Retinal pigment epithelial cell (primary cell): ENCODE results near the gene TNFRSF12A.
A peak's percentile ranks its signal among the peaks of the same experiment; 100 is the strongest.

Source experiments
- DNase-seq: peaks from one replicate; pipeline ENCODE4 v3.0.0-alpha.2; 2010; ENCODE audit warnings: low read depth
- H3K4me3 ChIP-seq: 2 replicates; pipeline ENCODE4 v1.5.1; 2011; ENCODE audit warnings: mild to moderate bottlenecking, low read length, control low read depth, moderate library complexity
- TF ChIP-seq, protein P1 (sequence below): conservative IDR thresholded peaks from 2 replicates; pipeline ENCODE4 v1.5.1; 2011; ENCODE audit warnings: low read depth, low read length, control low read depth, inconsistent platforms

TNFRSF12A gene

DNA sequence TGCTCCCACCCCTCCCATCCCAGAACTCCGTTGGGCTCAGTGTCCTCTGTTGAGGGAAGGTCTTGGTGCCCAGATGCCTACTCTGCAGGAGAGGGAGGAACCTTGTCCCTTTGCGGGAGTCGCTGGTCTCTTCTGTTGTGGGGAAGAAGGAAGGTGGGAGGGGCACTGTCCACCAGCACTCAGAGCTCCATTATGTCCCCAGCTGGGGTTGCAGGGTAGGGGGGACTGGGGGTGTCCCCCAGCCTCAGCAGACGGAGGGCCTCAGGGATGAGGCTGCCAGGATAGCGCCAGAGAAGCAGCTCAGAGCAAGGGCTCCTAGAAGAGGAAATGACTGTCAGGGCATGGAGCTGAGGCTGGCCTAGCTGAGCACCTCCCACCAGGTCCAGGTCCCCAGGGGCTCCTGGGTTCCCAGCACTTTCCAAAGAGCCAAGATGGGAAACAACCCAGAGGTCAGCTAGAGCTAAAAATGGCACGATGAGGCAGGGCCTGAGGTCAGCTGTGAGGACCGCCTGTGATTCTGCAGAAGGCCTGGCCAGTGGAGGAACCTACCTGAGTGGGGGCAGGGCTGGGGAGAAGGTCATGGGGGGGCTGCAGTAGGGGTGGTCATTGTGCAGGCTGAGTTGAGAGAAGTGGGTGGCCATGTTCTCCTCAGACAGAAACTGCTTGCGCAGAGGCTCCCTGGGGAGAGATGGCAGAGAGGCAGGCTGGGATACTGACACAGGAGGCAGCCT is 2.7 kb downstream of the TNFRSF12A start:
- H3K4me3 ChIP-seq = peak overlapping the region; percentile 64
- TF ChIP-seq, protein P1, sequence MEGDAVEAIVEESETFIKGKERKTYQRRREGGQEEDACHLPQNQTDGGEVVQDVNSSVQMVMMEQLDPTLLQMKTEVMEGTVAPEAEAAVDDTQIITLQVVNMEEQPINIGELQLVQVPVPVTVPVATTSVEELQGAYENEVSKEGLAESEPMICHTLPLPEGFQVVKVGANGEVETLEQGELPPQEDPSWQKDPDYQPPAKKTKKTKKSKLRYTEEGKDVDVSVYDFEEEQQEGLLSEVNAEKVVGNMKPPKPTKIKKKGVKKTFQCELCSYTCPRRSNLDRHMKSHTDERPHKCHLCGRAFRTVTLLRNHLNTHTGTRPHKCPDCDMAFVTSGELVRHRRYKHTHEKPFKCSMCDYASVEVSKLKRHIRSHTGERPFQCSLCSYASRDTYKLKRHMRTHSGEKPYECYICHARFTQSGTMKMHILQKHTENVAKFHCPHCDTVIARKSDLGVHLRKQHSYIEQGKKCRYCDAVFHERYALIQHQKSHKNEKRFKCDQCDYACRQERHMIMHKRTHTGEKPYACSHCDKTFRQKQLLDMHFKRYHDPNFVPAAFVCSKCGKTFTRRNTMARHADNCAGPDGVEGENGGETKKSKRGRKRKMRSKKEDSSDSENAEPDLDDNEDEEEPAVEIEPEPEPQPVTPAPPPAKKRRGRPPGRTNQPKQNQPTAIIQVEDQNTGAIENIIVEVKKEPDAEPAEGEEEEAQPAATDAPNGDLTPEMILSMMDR = no peak
- DNase-seq = no peak

DNA sequence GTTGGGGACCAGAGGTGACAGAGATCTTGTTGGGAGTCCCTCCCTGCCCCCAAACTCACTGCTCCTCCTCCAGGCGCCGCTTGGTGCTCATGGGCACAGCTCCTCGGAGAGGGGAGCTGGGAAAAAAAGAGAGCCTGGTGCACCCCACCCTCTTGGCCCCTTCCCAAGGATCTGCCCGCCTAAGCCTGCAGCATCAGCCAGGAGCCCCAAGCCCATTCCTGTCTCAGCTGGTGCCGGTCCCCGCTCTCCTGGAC is 3.2 kb downstream of the TNFRSF12A start:
- peak overlapping the region; percentile 64 for H3K4me3 ChIP-seq
- TF ChIP-seq, protein P1 = no peak
- no peak for DNase-seq

DNA sequence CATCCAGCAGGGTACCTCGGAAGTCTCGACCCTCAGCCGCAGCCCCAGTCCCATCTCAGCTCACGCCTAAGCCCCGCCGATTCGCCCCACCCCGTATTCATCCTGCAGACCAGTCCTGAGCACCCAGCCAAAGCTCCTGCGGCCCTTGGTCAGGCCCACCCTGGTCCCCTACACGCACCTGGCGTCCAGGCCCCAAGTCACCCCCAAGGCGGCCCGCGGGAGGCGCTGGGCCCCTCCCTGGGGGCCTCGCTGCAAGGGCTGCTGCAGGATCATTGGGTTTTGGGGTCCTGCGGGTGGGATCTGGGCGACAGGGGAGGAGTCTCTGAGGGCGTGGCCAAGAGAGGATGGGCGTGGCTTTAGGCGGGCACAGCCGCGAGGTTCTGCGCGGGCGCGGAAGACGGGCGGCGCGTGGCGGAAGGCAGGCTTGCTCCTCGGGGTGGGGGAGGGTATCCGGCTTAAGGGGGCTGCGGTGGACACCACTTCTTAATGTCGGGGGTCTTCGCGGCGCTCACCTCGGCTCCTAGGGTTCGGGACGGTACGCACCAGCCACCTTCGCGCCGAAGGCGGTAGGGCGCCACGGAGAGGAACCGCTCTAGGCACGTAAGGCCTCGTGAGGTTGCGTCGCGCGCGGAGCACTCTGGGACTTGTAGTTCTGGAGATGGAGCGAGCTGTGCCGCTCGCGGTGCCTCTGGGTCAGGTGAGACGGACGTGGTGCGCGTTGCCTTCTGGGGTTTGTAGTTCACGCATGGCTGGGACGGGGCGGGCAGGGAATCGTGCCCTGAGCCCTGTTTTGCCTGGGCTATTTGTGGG is 3.7 kb downstream of the TNFRSF12A start, which contains the start of the genes HCFC1R1 and THOC6:
Gene HCFC1R1 (minus strand): TSS at position 274 of the 810 bp plus-strand sequence. CDS start 1 bp downstream, at position 273.
Gene THOC6 (plus strand): TSS at position 367 of the 810 bp plus-strand sequence. CDS start 292 bp downstream, at position 659.
- DNase-seq = peak; percentile 95
- H3K4me3 ChIP-seq = peak within 1 kb of the TSS; percentile 64
- TF ChIP-seq, protein P1 = no peak

DNA sequence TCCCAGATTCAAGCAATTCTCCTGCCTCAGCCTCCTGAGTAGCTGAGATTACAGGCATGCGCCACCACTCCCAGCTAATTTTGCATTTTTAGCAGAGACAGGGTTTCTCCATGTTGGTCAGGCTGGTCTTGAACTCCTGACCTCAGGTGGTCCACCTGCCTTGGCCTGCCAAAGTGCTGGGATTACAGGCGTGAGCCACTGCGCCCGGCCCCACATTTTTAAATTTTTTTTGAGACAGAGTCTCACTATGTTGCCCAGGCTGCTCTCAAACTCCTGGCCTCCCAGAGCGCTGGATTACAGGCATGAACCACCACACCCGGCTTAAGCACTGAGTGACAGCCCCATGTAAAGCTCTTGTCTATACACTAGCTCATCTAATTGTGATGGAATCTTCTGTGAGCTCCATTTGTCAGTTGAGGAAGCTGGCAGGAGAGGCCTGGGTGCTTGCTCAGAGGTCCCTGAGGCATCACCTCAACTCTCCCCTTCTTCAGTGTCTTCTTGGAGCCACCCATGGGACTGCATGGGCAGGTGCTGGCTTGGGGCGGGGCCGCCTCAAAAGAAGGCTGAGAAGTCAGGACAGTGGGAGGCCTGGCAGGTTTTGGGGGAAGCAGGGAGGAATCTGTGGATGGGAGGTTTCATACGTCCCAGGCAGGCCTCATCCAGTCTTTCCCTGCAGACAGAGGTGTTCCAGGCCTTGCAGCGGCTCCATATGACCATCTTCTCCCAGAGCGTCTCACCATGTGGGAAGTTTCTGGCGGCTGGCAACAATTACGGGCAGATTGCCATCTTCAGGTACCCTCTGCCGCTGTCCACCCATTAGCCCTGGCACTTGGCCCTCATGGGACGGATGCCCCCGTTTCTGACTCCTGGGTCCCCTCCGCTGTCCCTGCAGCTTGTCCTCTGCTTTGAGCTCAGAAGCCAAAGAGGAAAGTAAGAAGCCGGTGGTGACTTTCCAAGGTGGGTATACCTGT is 5.1 kb downstream of the TNFRSF12A start:
- no peak overlapping the region for H3K4me3 ChIP-seq
- TF ChIP-seq, protein P1 = no peak
- no peak for DNase-seq

DNA sequence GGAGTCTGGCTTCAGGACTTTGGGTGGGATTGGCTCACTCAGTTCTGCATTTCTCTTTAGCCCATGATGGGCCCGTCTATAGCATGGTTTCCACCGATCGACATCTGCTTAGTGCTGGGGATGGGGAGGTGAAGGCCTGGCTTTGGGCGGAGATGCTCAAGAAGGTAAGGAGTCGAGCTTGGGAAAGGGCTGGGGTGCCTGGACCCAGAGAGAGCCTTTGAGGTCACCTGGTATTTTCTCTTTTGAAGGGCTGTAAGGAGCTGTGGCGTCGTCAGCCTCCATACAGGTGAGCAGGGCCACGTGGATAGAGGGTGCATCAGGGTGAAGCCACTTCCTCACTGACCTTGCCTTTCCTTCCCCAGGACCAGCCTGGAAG is 5.8 kb downstream of the TNFRSF12A start:
- TF ChIP-seq, protein P1 = no peak
- H3K4me3 ChIP-seq = no peak overlapping the region
- DNase-seq = no peak

DNA sequence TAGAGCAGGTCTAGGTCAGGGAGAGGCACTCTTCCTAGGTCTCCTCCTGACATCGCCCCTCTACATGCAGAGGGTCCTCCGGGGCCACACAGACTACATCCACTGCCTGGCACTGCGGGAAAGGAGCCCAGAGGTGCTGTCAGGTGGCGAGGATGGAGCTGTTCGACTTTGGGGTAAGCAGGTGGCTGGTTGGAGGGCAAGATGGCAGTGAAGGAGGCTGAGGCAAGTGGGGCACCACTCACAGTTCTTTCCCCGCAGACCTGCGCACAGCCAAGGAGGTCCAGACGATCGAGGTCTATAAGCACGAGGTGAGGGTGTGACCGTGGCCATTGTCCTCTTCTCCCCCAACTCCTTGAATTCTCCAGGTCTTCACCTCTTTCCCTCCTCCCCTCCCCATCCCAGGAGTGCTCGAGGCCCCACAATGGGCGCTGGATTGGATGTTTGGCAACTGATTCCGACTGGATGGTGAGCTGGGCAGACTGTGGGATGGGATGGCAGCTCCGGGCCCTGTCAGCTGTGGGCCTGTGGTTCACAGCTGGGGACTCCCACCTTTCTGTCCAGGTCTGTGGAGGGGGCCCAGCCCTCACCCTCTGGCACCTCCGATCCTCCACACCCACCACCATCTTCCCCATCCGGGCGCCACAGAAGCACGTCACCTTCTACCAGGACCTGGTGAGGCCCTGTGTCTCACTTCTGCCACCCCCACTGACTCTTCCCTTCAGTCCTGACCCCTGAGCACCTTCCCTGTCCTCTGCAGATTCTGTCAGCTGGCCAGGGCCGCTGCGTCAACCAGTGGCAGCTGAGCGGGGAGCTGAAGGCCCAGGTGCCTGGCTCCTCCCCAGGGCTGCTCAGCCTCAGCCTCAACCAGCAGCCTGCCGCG is 6.7 kb downstream of the TNFRSF12A start:
- TF ChIP-seq, protein P1 = no peak
- no peak for DNase-seq
- no peak overlapping the region for H3K4me3 ChIP-seq
